Coronary artery (tissue), 2 donors: ENCODE data around the gene CCDC112.
"Not testable (repeated sequence)": the region's sequence is repeated elsewhere in the genome, so short reads cannot be mapped to it uniquely, and the experiment has no call there.

Source experiments
- DNase-seq: peaks from one replicate; pipeline ENCODE4 v3.0.0-alpha.2; 2017; ENCODE audit warnings: low spot score
- H3K27ac ChIP-seq, 2 donors: fragments of 200-600 bp; sonication (generic); one replicate each; pipeline ENCODE4 v1.5.1; 2016 to 2019
- H3K4me3 ChIP-seq: fragments of 200-600 bp; sonication (generic); 2 replicates; pipeline ENCODE4 v1.5.1; 2016; ENCODE audit warnings: mild to moderate bottlenecking, moderate library complexity
- CTCF ChIP-seq: fragments of 200-600 bp; sonication (generic); IDR thresholded peaks from one replicate; pipeline ENCODE4 v1.5.1; 2019; ENCODE audit warnings: antibody characterized with exemption

The CCDC112 gene

GRCh38 chr5:115264786-115265185, 31.7 kb downstream of the CCDC112 start:
- TF ChIP-seq CTCF = no peak
- DNase-seq = no peak
- H3K4me3 ChIP-seq = no peak overlapping the region
- H3K27ac ChIP-seq = no peak overlapping the region

GRCh38 chr5:115263078-115263380, 33.4 kb downstream of the CCDC112 start:
- Histone ChIP-seq H3K4me3 (peak overlapping the region; percentile 87), H3K27ac (peak overlapping the region; percentile 66 to 85)
- no peak for TF ChIP-seq CTCF
- DNase-seq = no peak

GRCh38 chr5:115262321-115263077, 34.0 kb downstream of the CCDC112 start, which contains the start of gene PGGT1B:
TSS of gene PGGT1B (minus strand) at chr5:115262877. CDS start at chr5:115262851, 26 bp downstream.
- Histone ChIP-seq H3K27ac (peak within 1 kb of the TSS; percentile 66 to 85), H3K4me3 (peak within 1 kb of the TSS; percentile 87)
- TF ChIP-seq CTCF = no peak
- DNase-seq = peak; percentile 76

GRCh38 chr5:115262011-115262320, 34.5 kb downstream of the CCDC112 start:
- H3K27ac ChIP-seq = peak overlapping the region in 1 of 2 donors; percentile 85
- H3K4me3 ChIP-seq = peak overlapping the region; percentile 87
- TF ChIP-seq CTCF = no peak
- DNase-seq = no peak

DNA sequence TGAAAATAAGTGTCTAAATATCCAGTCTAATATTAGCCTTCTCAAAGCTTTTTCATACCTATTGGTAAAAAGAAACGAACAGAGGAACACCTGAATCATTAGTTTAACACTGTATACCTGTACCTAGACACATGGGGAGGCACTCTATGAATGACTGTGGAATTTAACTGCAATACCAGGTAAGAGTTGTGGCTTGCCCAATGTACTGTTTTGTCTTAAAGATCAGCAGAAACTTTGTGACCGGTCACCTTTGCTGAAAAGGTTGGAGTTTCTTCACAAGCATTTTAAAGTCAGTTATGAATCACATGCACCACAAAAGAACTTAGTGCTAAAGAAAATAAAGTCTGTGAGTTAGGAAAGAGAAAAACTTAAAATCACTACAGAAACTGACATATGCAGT, 36.2 kb downstream of the CCDC112 start:
- no peak overlapping the region for H3K4me3 ChIP-seq
- TF ChIP-seq CTCF = no peak
- H3K27ac ChIP-seq = no peak overlapping the region
- no peak for DNase-seq

- DNase-seq = no peak
- no peak for TF ChIP-seq CTCF
- no peak overlapping the region for H3K4me3 ChIP-seq
- no peak overlapping the region for H3K27ac ChIP-seq
Observed at GRCh38 chr5:115257981-115258380, 38.5 kb downstream of the CCDC112 start.

DNA sequence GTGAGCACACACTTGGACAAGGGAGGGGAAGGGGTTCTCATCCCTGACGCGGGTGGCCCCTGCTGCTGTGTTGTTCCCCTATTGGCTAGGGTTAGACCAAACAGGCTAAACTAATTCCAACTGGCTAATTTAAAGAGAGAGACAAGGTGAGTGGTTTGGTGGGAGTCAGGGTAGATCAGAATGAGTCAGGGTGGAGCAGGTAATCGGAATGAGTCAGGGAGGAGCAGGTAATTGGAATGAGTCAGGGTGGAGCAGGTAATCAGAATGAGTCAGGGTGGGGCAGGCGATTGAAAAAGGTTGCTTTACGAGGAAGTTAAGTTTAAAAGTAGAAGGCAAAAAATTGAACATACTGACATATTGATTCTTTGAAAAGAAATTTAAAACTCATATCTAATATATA, 47.1 kb downstream of the CCDC112 start:
- H3K4me3 ChIP-seq, H3K27ac ChIP-seq, DNase-seq: not testable (repeated sequence)
